Small intestine (tissue), 7 donors: ENCODE data around the gene PEMT. TPM values are rescaled to one million over a fixed set of nuclear protein-coding genes. Genes with fewer than 3 reads are reported as not detected.

Experiments used
- DNase-seq, 2 donors: peaks; one replicate each; pipeline versions ENCODE4 v3.0.0 to v3.0.0-alpha.2; 2013
- FAIRE-seq: peaks from 2 replicates; lab custom pipeline; 2012; peaks lifted over from hg19 to GRCh38; lab: Jason Lieb, UNC
- H3K27ac ChIP-seq, 3 donors: one replicate each; pipeline ENCODE4 v1.5.1; 2013; ENCODE audit warnings: low read length in 2 of 3, mild to moderate bottlenecking in 2 of 3, control low read depth in 1 of 3, inconsistent platforms in 1 of 3, low read depth in 1 of 3, moderate library complexity in 1 of 3
- H3K27me3 ChIP-seq, 3 donors: one replicate each; pipeline ENCODE4 v1.6.1; 2013; ENCODE audit warnings: low read length in 3 of 3, inconsistent platforms in 1 of 3; ENCODE audit not compliant: control insufficient read depth in 3 of 3, insufficient read depth in 3 of 3
- H3K36me3 ChIP-seq, 3 donors: one replicate each; pipeline ENCODE4 v1.6.1; 2013; ENCODE audit warnings: low read length in 3 of 3, inconsistent platforms in 1 of 3, low read depth in 1 of 3, mild to moderate bottlenecking in 1 of 3, moderate library complexity in 1 of 3; ENCODE audit not compliant: control insufficient read depth in 3 of 3, insufficient read depth in 2 of 3
- H3K4me1 ChIP-seq, 3 donors: one replicate each; pipeline ENCODE4 v1.6.1; 2013; ENCODE audit warnings: low read length in 2 of 3, inconsistent platforms in 1 of 3, low read depth in 1 of 3, mild to moderate bottlenecking in 1 of 3, moderate library complexity in 1 of 3; ENCODE audit not compliant: control insufficient read depth in 3 of 3, insufficient read depth in 2 of 3
- H3K4me3 ChIP-seq, 3 donors: one replicate each; pipeline ENCODE4 v1.5.1; 2013; ENCODE audit warnings: low read length in 3 of 3, control low read depth in 1 of 3, inconsistent platforms in 1 of 3, low read depth in 1 of 3, mild to moderate bottlenecking in 1 of 3, moderate library complexity in 1 of 3
- H3K9me3 ChIP-seq, 2 donors: one replicate each; pipeline ENCODE4 v1.6.1; 2013; ENCODE audit warnings: low read depth in 1 of 2, low read length in 1 of 2; ENCODE audit not compliant: control insufficient read depth in 2 of 2, insufficient read depth in 1 of 2
- WGBS, 3 donors: extraction: QIAGEN DNeasy Blood & Tissue Kit; methylation state at CpG; one replicate each; pipeline ENCODE4 v1.1.7; 2013; 5-methylcytosine and 5-hydroxymethylcytosine counted together
- polyA plus RNA-seq, 4 donors: library from polyadenylated mRNA; stranded (reverse) in 3 of 4; unstranded in 1 of 4; fragments of 200-250 nt in 3 of 4; fragments of 120-200 nt in 1 of 4; gene quantifications; one replicate each; pipeline versions ENCODE4 v1.2.1 to v1.2.3, GENCODE V29; 2013
- donor health status: healthy with polysubstance abuse.
- donor health status: control.
- donor health status: control.
- donor health status: Bipolar disorder and iron deficiency.
- donor health status: healthy.

The PEMT gene
- polyA plus RNA-seq, 4 donors, result 23.0 to 42.0 (median 32.8) TPM

DNA sequence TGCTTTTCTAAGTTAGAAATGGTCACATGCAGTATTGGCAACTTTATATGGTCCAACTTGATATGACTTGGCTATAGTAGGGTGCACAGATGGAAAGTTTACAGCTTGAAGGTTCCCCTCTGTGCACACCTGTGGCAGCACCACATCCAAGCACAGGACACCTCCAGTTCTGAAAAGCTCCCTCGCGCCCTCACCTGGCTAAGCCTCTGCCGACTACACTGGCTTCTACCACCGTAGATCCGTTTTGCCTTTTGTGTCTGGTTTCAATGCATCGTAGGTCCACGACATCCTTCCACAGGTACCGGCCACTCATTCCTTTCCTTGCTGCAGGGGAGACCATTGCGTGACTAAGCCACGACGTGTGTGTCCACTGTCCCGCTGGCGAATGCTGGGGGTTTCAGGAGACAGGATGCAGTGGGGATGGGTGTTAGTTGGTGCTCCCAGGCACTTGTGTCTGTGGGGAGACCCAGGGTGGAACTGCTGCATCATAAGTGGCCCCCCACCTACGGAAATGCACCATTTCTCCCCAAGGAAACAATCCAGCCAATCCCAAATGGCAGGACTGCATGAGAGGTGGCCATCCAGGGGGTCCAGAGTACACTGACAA, 90.4 kb downstream of the PEMT start:
- no peak overlapping the region for H3K27ac ChIP-seq
- peaks cover 0 to 6% of the 10 kb centered on the region in 2 donors for H3K9me3 ChIP-seq
- H3K4me1 ChIP-seq, result peaks cover 0 to 13% (median 0%) of the 10 kb centered on the region in 3 donors
- WGBS, 3 donors, result 70 to 78% (median 76%) methylated on average over 14 of the region's 14 CpGs
- no peaks in the 10 kb centered on the region for H3K27me3 ChIP-seq
- FAIRE-seq (no peak), DNase-seq (no peak)
- no peak overlapping the region for H3K4me3 ChIP-seq
- peaks cover 0 to 6% (median 0%) of the 10 kb centered on the region in 3 donors for H3K36me3 ChIP-seq

DNA sequence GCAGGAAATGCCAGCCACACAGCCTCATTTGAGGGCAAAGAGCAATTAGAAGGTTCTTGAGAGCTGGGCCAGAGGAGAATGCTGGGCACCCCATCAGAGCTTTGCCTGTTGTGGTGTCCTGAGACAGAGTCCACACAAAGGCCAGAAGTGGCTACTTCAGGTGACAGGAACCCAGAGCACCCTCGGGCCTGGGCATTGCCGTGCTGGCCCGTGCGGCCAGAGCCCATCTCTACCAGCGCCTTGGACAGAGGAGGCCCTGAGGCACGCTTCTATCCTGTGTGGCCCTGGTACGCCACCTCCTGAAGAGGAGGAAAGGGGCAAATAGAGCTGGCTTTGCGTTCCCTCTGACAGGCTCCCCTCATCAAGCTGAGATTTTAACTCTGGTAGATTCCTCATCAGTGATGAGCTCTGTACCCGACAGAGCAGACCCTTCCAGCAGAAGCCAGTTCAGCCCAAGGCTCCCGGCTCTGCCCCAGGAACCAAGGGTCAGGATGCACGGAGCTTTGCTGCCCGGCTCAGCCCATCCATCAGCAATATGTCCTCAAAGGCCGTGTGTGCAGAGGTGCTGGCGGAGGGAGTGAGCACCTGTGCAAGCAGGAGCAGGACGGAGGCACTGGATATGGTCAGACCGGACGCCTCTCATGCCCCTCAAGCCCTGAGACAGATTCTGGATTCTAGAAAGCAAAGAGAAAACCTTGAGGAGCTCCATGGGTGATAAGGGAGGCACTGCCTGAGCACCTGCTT, 91.9 kb downstream of the PEMT start:
- WGBS, 3 donors, result 76 to 82% (median 82%) methylated on average over 17 of the region's 17 CpGs
- FAIRE-seq, result no peak
- peaks cover 0 to 2% (median 0%) of the 10 kb centered on the region in 3 donors for H3K36me3 ChIP-seq
- no peak overlapping the region for H3K4me3 ChIP-seq
- DNase-seq, result no peak
- peaks cover 0 to 14% (median 0%) of the 10 kb centered on the region in 3 donors for H3K27me3 ChIP-seq
- peaks cover 0 to 20% (median 2%) of the 10 kb centered on the region in 3 donors for H3K4me1 ChIP-seq
- H3K9me3 ChIP-seq, result peaks cover 0 to 6% of the 10 kb centered on the region in 2 donors
- no peak overlapping the region for H3K27ac ChIP-seq

DNA sequence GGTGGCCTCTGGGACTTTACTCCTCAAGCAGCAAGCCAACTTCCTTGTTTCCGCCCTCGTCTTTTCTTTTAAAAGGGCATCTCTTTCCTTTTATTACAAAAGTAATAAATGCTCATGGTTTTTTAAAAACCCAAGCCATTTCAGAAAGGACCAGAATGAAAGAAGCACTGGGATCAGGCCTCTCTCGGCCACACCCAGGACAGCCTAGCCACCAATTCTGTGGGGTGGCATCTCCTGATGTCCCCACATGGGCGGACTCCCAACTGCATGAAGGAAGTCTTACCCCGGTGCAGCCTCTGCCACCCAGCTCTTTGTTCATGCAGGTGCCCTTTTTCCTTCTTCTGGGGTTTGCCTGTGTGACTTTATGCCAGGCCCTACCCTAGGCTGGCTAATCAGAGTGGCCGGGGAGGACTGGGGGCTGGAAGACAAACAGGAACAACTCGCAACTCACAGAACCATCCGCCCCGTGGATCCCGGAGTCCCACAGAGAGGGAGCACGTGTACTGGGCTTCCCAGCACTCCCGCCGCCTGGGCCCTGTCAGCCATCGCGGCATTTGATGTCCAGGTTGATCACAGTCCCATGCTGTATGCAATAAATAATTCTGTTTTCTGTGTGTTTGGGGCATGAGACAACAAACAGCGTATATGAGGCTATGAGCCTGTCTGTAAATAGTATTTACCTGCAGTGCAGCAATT, 92.8 kb downstream of the PEMT start:
- Histone ChIP-seq H3K27me3 (peaks cover 0 to 16% (median 0%) of the 10 kb centered on the region in 3 donors), H3K4me1 (peaks cover 0 to 20% (median 2%) of the 10 kb centered on the region in 3 donors), H3K36me3 (peaks cover 0 to 4% (median 0%) of the 10 kb centered on the region in 3 donors), H3K9me3 (peaks cover 0 to 6% of the 10 kb centered on the region in 2 donors), H3K27ac (no peak overlapping the region), H3K4me3 (no peak overlapping the region)
- FAIRE-seq (no peak), DNase-seq (peak in 1 of 2 donors; percentile 31)
- 50 to 79% (median 59%) methylated on average over 16 of the region's 16 CpGs for WGBS, 3 donors

DNA sequence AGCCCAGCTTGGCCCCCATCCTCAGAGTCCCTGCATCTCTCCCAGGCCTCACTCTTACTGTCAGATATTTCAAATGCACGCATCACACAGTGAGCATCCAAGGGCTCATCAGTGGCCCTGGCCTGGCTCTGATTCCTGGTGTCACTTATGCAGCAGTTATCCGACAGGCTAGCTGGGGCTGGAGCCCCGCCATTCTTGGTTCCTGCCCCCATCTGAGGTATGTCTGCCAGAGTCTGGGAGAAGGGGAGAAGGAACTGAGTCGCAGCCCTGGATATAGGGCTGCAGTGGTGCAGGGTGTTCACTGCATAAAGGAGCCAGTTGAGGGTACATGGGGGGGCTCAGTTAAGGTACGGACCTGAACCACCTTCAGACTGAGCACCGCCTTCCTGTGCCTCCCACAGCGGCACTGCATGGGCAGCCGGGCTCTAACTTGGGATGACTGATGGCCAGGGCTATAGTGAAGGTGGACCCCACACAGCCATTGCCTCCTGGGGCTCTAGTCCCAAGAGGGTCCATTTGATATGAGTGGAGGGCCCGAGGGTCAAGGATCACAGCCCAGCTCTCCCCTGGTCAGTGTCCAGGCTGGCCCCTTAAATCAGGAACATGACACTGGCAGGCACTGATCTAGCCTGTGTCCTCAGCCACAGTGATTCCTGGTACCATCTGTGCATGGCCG, 93.5 kb downstream of the PEMT start:
- WGBS, 3 donors, result 80 to 88% (median 88%) methylated on average over 10 of the region's 10 CpGs
- H3K36me3 ChIP-seq, result peaks cover 0 to 11% (median 0%) of the 10 kb centered on the region in 3 donors
- no peak for DNase-seq
- no peak for FAIRE-seq
- peaks cover 0 to 16% (median 0%) of the 10 kb centered on the region in 3 donors for H3K27me3 ChIP-seq
- H3K27ac ChIP-seq, result no peak overlapping the region
- H3K4me1 ChIP-seq, result peaks cover 0 to 20% (median 2%) of the 10 kb centered on the region in 3 donors
- H3K9me3 ChIP-seq, result peaks cover 0 to 6% of the 10 kb centered on the region in 2 donors
- H3K4me3 ChIP-seq, result no peak overlapping the region

DNA sequence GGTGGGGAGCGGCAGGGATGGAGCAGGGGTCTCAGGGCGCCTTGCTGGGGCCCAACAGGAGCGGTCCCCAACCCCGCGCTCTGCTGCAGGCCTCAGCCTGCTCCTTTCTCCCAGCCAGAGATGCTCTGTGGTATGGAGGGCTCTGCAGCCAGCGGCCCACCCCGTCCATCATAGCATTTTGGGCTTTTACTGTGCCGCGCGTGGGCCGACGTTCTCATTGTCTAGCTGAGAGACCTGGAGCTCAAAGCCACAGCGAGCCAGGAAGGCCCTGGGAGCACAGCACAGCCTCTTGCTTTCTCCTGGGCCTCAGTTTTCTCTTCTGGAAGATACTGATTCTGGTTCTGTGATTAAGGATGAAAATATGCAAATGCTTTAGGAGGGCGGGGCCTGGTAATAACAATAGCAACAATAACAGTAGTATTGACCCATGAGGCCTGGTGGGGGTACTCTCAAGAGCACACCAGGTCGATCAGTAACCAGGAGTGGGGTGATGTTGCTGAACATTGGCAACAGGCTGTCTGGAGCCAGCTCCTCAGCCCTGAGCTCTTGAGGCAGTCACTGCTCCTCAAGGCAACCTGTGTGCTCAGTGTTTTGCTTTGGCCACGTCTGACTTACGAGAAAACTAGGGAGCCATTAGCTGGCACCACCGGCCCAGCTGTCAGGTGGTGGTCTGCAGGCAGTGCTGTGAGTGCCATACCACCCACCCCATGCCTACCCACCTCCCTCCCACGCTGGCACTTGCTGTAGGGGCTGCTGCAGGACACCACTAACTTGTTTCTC, 94.3 kb downstream of the PEMT start:
- DNase-seq, result no peak
- Histone ChIP-seq H3K4me1 (peaks cover 0 to 20% (median 2%) of the 10 kb centered on the region in 3 donors), H3K27ac (no peak overlapping the region), H3K4me3 (no peak overlapping the region), H3K9me3 (peaks cover 0 to 6% of the 10 kb centered on the region in 2 donors), H3K36me3 (peaks cover 0 to 19% (median 5%) of the 10 kb centered on the region in 3 donors), H3K27me3 (peaks cover 0 to 16% (median 0%) of the 10 kb centered on the region in 3 donors)
- no peak for FAIRE-seq
- 40 to 45% (median 43%) methylated on average over 17 to 19 of the region's 19 CpGs for WGBS, 3 donors

DNA sequence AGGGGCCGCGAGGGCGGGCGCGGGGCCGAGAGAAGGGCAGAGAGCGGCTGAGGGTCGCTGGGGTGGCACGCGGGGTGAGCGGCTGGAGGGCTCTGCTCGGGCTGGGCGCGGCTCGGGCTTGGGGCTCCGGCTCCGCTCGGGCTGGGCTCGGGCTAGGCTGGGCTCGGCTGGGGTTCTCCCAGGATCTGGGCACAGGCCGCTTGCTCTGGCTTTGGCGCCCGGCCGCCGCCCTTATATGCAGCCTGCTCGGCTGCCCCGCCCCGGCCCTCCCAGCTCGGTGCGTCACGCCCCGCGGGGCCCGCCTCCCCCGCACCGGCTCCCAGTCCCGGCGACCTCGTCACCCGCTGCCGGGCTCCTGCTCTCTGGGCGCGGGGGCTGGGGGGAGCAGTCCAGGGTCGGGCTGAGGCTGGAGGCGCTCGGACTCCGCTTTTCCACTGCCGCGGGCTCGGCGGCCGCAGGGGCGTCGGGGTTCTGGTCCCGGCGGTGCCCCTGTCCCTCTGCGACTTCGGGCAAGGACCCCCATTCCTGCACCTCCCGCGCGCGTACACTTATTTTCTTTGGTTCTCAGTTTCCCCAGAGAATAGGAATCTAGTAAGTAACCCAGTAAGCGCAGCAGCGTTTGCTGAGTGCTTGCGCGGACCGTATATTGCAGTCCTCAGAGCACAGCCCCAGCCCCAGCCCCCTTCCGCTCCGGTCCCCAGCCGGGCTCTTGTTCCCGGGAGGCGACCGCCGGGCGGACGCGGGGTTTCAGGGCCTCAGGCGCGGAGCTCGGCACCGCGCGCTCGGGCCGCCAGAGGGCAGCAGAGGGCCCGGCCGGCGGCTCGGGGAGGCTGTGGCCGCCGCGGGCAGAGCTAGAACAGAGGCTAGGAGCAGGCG, 95.1 kb downstream of the PEMT start, which contains the start of gene RASD1:
RASD1 (minus strand) TSS at position 207 of the 876 bp plus-strand sequence. CDS start 214 bp downstream, outside the sequence.
- H3K4me1 ChIP-seq, result peaks cover 0 to 20% (median 2%) of the 10 kb centered on the region in 3 donors
- DNase-seq, result peak; percentile 88 to 93
- peaks cover 0 to 6% of the 10 kb centered on the region in 2 donors for H3K9me3 ChIP-seq
- no peak for FAIRE-seq
- peaks cover 0 to 16% (median 0%) of the 10 kb centered on the region in 3 donors for H3K27me3 ChIP-seq
- 0 to 1% (median 1%) methylated on average over 66 to 93 of the region's 93 CpGs for WGBS, 3 donors
- peak within 1 kb of the TSS; percentile 16 to 84 (median 70) for H3K27ac ChIP-seq
- peaks cover 0 to 27% (median 8%) of the 10 kb centered on the region in 3 donors for H3K36me3 ChIP-seq
- H3K4me3 ChIP-seq, result peak within 1 kb of the TSS; percentile 42 to 65 (median 49)
